GM12878 (cell line): ENCODE measurements around the gene B3GALNT2. TPM values are rescaled to one million over a fixed set of nuclear protein-coding genes. Genes with fewer than 3 reads are reported as not detected.
"Not testable (repeated sequence)": the region's sequence is repeated elsewhere in the genome, so short reads cannot be mapped to it uniquely, and the experiment has no call there.

ENCODE experiments used
- ATAC-seq: fragments of 200-7000 bp; cut with Tn5 transposase; 3 replicates; pipeline ENCODE4 v1.9.1; 2020; ENCODE audit warnings: mild to moderate bottlenecking, moderate library complexity
- BruUV-seq: library from RNA; stranded (reverse); fragments of 400-500 nt; replicated peaks from 2 replicates; lab custom pipeline; 2021; lab: Mats Ljungman, UMichigan
- CTCF ChIA-PET: fragments of 300-600 bp; sonication (Branson Sonifier 250); formaldehyde crosslinking; extraction: SDS; loops from one replicate; lab custom pipeline; 2021; ENCODE audit warnings: inconsistent platforms; lab: Yijun Ruan, JAX
- POLR2A ChIA-PET: fragments of 350-600 bp; formaldehyde crosslinking; extraction: SDS; loops from one replicate; lab custom pipeline; 2021; ENCODE audit warnings: inconsistent platforms; lab: Charles Lee
- RAD21 ChIA-PET: fragments of 300-600 bp; sonication (Branson Sonifier 250); formaldehyde crosslinking; loops from one replicate; lab custom pipeline; 2023; ENCODE audit warnings: antibody characterized with exemption; ENCODE audit not compliant: unreplicated experiment; lab: Charles Lee
- SMC1A ChIA-PET: fragments of 300-600 bp; sonication (Branson Sonifier 250); formaldehyde crosslinking; loops from one replicate; lab custom pipeline; 2023; ENCODE audit not compliant: unreplicated experiment, uncharacterized antibody; lab: Charles Lee
- DNase-seq: peaks from one replicate; pipeline ENCODE4 v3.0.0-alpha.2; 2011; ENCODE audit warnings: low read depth, low spot score
- FAIRE-seq: peaks from 3 replicates; lab custom pipeline; 2011; peaks lifted over from hg19 to GRCh38; lab: Jason Lieb, UNC
- H2AFZ ChIP-seq: 2 replicates; pipeline ENCODE4 v1.6.0; 2011; ENCODE audit warnings: low read depth, low read length, control low read depth; ENCODE audit not compliant: control insufficient read depth
- H3K27ac ChIP-seq: 2 replicates; pipeline ENCODE4 v1.5.1; 2011; ENCODE audit warnings: control low read depth; ENCODE audit not compliant: control insufficient read depth, insufficient read depth
- H3K27me3 ChIP-seq, 2 experiments: replicated peaks in 1 of 2; 2 replicates each; pipeline versions ENCODE4 v1.6.0 to v1.6.1; 2011; ENCODE audit warnings: low read length in 1 of 2; ENCODE audit not compliant: control insufficient read depth in 2 of 2, insufficient read depth in 2 of 2
- H3K36me3 ChIP-seq, 2 experiments: 2 replicates each; pipeline ENCODE4 v1.5.1; 2011; ENCODE audit warnings: low read length in 1 of 2; ENCODE audit not compliant: control insufficient read depth in 2 of 2, insufficient read depth in 2 of 2
- H3K4me1 ChIP-seq: 2 replicates; pipeline ENCODE4 v1.6.1; 2011; ENCODE audit warnings: mild to moderate bottlenecking, low read length, moderate library complexity, mixed read lengths; ENCODE audit not compliant: control insufficient read depth, insufficient read depth
- H3K4me2 ChIP-seq: 2 replicates; pipeline ENCODE4 v1.6.0; 2011; ENCODE audit warnings: control low read depth; ENCODE audit not compliant: control insufficient read depth, insufficient read depth
- H3K4me3 ChIP-seq: fragments of 200-600 bp; sonication (generic); 2 replicates; pipeline ENCODE4 v1.5.1; 2016
- H3K79me2 ChIP-seq: 2 replicates; pipeline ENCODE4 v1.6.0; 2011; ENCODE audit warnings: low read length; ENCODE audit not compliant: control insufficient read depth, insufficient read depth
- H3K9ac ChIP-seq: 2 replicates; pipeline ENCODE4 v1.8.0; 2011; ENCODE audit warnings: low read length, control low read depth, mixed read lengths; ENCODE audit not compliant: control insufficient read depth, insufficient read depth
- H3K9me3 ChIP-seq: replicated peaks from 3 replicates; pipeline ENCODE4 v1.5.1; 2011; ENCODE audit warnings: mild to moderate bottlenecking, low read length; ENCODE audit not compliant: control insufficient read depth, insufficient read depth
- H4K20me1 ChIP-seq: 2 replicates; pipeline ENCODE4 v1.6.0; 2011; ENCODE audit not compliant: control insufficient read depth, insufficient read depth
- CHD2 ChIP-seq: IDR thresholded peaks from 2 replicates; pipeline ENCODE4 v1.6.1; 2011; ENCODE audit warnings: low read depth, low read length, improper control_type of control experiment, borderline replicate concordance
- HDGF ChIP-seq: fragments of 450-650 bp; IDR thresholded peaks from 2 replicates; pipeline ENCODE4 v1.6.1; 2016; ENCODE audit warnings: antibody characterized with exemption
- LARP7 ChIP-seq: fragments of 450-650 bp; IDR thresholded peaks from 2 replicates; pipeline ENCODE4 v1.6.1; 2017; ENCODE audit warnings: mild to moderate bottlenecking
- NFIC ChIP-seq: IDR thresholded peaks from 2 replicates; pipeline ENCODE4 v1.6.1; 2012; ENCODE audit warnings: low read depth, mild to moderate bottlenecking, inconsistent platforms, low read length, moderate library complexity
- NR2F1 ChIP-seq: fragments of 450-650 bp; conservative IDR thresholded peaks from 2 replicates; pipeline ENCODE4 v1.6.1; 2017; ENCODE audit warnings: mild to moderate bottlenecking
- POLR2AphosphoS5 ChIP-seq: IDR thresholded peaks from 2 replicates; pipeline ENCODE4 v1.6.1; 2011; ENCODE audit warnings: mild to moderate bottlenecking, low read length, inconsistent platforms
- WGBS: methylation state at CpG from one replicate; pipeline ENCODE4 v1.1.6; 2016; ENCODE audit warnings: low lambda C conversion rate; ENCODE audit not compliant: insufficient replicate concordance, insufficient coverage; ENCODE audit errors: missing lambda C conversion rate; 5-methylcytosine and 5-hydroxymethylcytosine counted together
- in situ Hi-C: fragments of 300-500 bp; cut with MboI; formaldehyde crosslinking; loops from 9 replicates; pipeline ENCODE4 v1.14.3; 2018; ENCODE audit warnings: mixed read lengths
- intact Hi-C: fragments of 100-400 bp; cut with micrococcal nuclease; formaldehyde crosslinking; loops from one replicate; pipeline ENCODE4 v1.14.2; 2022; ENCODE audit not compliant: unreplicated experiment
- polyA plus RNA-seq, 11 experiments: library from polyadenylated mRNA; depleted of rRNA in 4 of 11; unstranded in 6 of 11; stranded (reverse) in 5 of 11; fragments of >200 nt; fragmentation: Nextera tagmentation in 4 of 11; fragmentation: Illumina TruSeq in 1 of 11; extraction: Ambion mirVana in 4 of 11; extraction: Trizol in 1 of 11; gene quantifications; 1 replicate in 1 of 11; 2 replicates in 10 of 11; pipeline versions ENCODE4 v1.2.1 to v1.2.3, GENCODE V29; 2011 to 2016; ENCODE audit warnings: inconsistent platforms in 2 of 11, missing spikeins in 2 of 11, low read depth in 1 of 11
- total RNA-seq, 4 experiments: library from RNA; depleted of rRNA in 3 of 4; stranded (reverse); fragments of >200 nt in 3 of 4; fragmentation: Illumina TruSeq in 1 of 4; extraction: Trizol in 1 of 4; gene quantifications; 2 replicates each; pipeline versions ENCODE4 v1.2.1 to v1.2.3, GENCODE V29; 2013 to 2021

B3GALNT2 gene
- total and polyA plus RNA-seq, 10 of the 15 experiments (the other 5 are each of a cell fraction or from before 2014, with no cell fraction given) = 0.77 to 19.7 (median 12.7) TPM

GRCh38 chr1:235545292-235545930 lies 41.2 kb upstream of the B3GALNT2 start:
- ATAC-seq (no peak), DNase-seq (no peak), FAIRE-seq (no peak)
- 62% methylated on average over 9 of the region's 9 CpGs for WGBS
- no peaks in the 10 kb centered on the region for H3K4me1 ChIP-seq
- H3K79me2 ChIP-seq = no peaks in the 10 kb centered on the region
- no peak overlapping the region for H2AFZ ChIP-seq
- intact Hi-C loops = no loop called here
- no peak overlapping the region for H3K9ac ChIP-seq
- no peak overlapping the region for H3K4me2 ChIP-seq
- ChIA-PET SMC1A (no interaction called here), POLR2A (no interaction called here), CTCF (interaction anchor here (1.3 kb wide), 1 partner anchor 13 kb away, joined by 3 read pairs; no protein-coding TSS in a partner anchor), RAD21 (no interaction called here)
- no peak overlapping the region for H3K27ac ChIP-seq
- H3K9me3 ChIP-seq = no peaks in the 10 kb centered on the region
- H3K36me3 ChIP-seq = no peaks in the 10 kb centered on the region
- H3K4me3 ChIP-seq = no peak overlapping the region
- in situ Hi-C loops = no loop called here
- H4K20me1 ChIP-seq = no peaks in the 10 kb centered on the region
- BruUV-seq = no TSS peak
- TF ChIP-seq CHD2 (no peak), NR2F1 (no peak), NFIC (no peak), POLR2AphosphoS5 (no peak), HDGF (no peak), LARP7 (no peak)
- peaks cover 0 to 3% of the 10 kb centered on the region in 2 experiments; a peak in 3 of 4 replicates for H3K27me3 ChIP-seq

- DNase-seq, RAD21 ChIA-PET, H3K4me1 ChIP-seq, in situ Hi-C loops, H3K27ac ChIP-seq, POLR2A ChIA-PET, H3K27me3 ChIP-seq, intact Hi-C loops, CTCF ChIA-PET, FAIRE-seq, BruUV-seq, H2AFZ ChIP-seq, H3K9ac ChIP-seq, H3K9me3 ChIP-seq, H3K4me2 ChIP-seq, H4K20me1 ChIP-seq, ATAC-seq, SMC1A ChIA-PET, H3K4me3 ChIP-seq, H3K36me3 ChIP-seq, H3K79me2 ChIP-seq: not testable (repeated sequence)
- 8% methylated on average over 5 of the region's 7 CpGs for WGBS
These were observed 38.6 kb upstream of the B3GALNT2 start for GRCh38 chr1:235542845-235543244.
